SK-N-SH (cell line): ENCODE measurements around the gene PARP15. TPM values are rescaled to one million over a fixed set of nuclear protein-coding genes. Genes with fewer than 3 reads are reported as not detected.

ENCODE experiments used
- CTCF ChIA-PET: fragments of 300-600, 350-600 bp; formaldehyde crosslinking; extraction: SDS; loops from one replicate; lab custom pipeline; 2021; lab: Yijun Ruan, JAX
- POLR2A ChIA-PET: fragments of 350-600 bp; sonication (Branson Sonifier 250); formaldehyde crosslinking; extraction: SDS; loops from one replicate; lab custom pipeline; 2020; ENCODE audit warnings: antibody characterized with exemption, inconsistent platforms; lab: Yijun Ruan, JAX
- DNase-seq: peaks from one replicate; pipeline ENCODE4 v3.0.0; 2012
- H2AFZ ChIP-seq: fragments of 200-600 bp; sonication (generic); 2 replicates; pipeline ENCODE4 v1.8.1; 2016; ENCODE audit warnings: antibody characterized with exemption, mild to moderate bottlenecking, low read depth
- H3F3A ChIP-seq: fragments of 200-600 bp; sonication (generic); replicated peaks from 2 replicates; pipeline ENCODE3; 2016; ENCODE audit warnings: antibody characterized with exemption, mild to moderate bottlenecking; ENCODE audit not compliant: insufficient read depth
- H3K27ac ChIP-seq, 2 experiments: fragments of 200-500 bp in 1 of 2; fragments of 200-600 bp in 1 of 2; sonication (Bioruptor generic) in 1 of 2; sonication (generic), shearing (Covaris generic) in 1 of 2; 2 replicates each; pipeline versions ENCODE4 v1.5.1 to v1.6.1; 2014 to 2016; ENCODE audit warnings: low read depth in 2 of 2, inconsistent platforms in 1 of 2, low read length in 1 of 2, mild to moderate bottlenecking in 1 of 2, mixed read lengths in 1 of 2
- H3K27me3 ChIP-seq: fragments of 200-600 bp; sonication (generic), shearing (Covaris generic); 2 replicates; pipeline ENCODE4 v1.6.1; 2016; ENCODE audit warnings: mixed run types; ENCODE audit not compliant: insufficient read depth
- H3K36me3 ChIP-seq, 2 experiments: fragments of 200-500 bp in 1 of 2; fragments of 200-600 bp in 1 of 2; sonication (Bioruptor generic) in 1 of 2; sonication (generic) in 1 of 2; replicated peaks in 1 of 2; 2 replicates each; pipeline versions ENCODE3 to v1.5.1; 2014 to 2016; ENCODE audit warnings: low read length in 1 of 2, mild to moderate bottlenecking in 1 of 2; ENCODE audit not compliant: insufficient read depth in 2 of 2, control insufficient read depth in 1 of 2
- H3K4me1 ChIP-seq, 2 experiments: fragments of 200-500 bp in 1 of 2; fragments of 200-600 bp in 1 of 2; sonication (Bioruptor generic) in 1 of 2; sonication (generic), shearing (Covaris generic) in 1 of 2; 2 replicates each; pipeline versions ENCODE4 v1.5.1 to v1.6.1; 2014 to 2016; ENCODE audit warnings: low read depth in 1 of 2, low read length in 1 of 2, mixed run types in 1 of 2; ENCODE audit not compliant: insufficient read depth in 2 of 2, control insufficient read depth in 1 of 2
- H3K4me2 ChIP-seq: fragments of 200-600 bp; sonication (generic), shearing (Covaris generic); 2 replicates; pipeline ENCODE4 v1.6.1; 2017; ENCODE audit warnings: mixed run types
- H3K4me3 ChIP-seq, 2 experiments: fragments of 200-500 bp in 1 of 2; fragments of 200-600 bp in 1 of 2; sonication (Bioruptor generic) in 1 of 2; sonication (generic), shearing (Covaris generic) in 1 of 2; 2 replicates each; pipeline versions ENCODE4 v1.5.1 to v1.8.1; 2014 to 2016; ENCODE audit warnings: low read depth in 2 of 2, inconsistent platforms in 1 of 2, low read length in 1 of 2, mild to moderate bottlenecking in 1 of 2, mixed read lengths in 1 of 2, moderate library complexity in 1 of 2
- H3K79me2 ChIP-seq: fragments of 200-600 bp; sonication (generic); 2 replicates; pipeline ENCODE4 v1.8.1; 2017; ENCODE audit warnings: mild to moderate bottlenecking; ENCODE audit not compliant: insufficient read depth
- H3K9ac ChIP-seq: fragments of 200-600 bp; sonication (generic); 2 replicates; pipeline ENCODE4 v1.6.1; 2017; ENCODE audit warnings: mixed run types
- H3K9me2 ChIP-seq: fragments of 200-600 bp; sonication (generic); 2 replicates; pipeline ENCODE4 v1.6.1; 2017; ENCODE audit warnings: mixed run types
- H3K9me3 ChIP-seq: fragments of 200-600 bp; sonication (generic); 2 replicates; pipeline ENCODE4 v1.6.1; 2017; ENCODE audit warnings: mixed run types, mild to moderate bottlenecking, moderate library complexity
- H4K20me1 ChIP-seq: fragments of 200-600 bp; sonication (generic); 2 replicates; pipeline ENCODE4 v1.6.1; 2017; ENCODE audit warnings: mild to moderate bottlenecking, mixed run types; ENCODE audit not compliant: insufficient read depth
- ELF1 ChIP-seq: IDR thresholded peaks from 2 replicates; pipeline ENCODE4 v1.4.0; 2012
- EP300 ChIP-seq, 2 experiments: IDR thresholded peaks; 2 replicates each; pipeline versions ENCODE4 v1.4.0 to v1.6.1; 2012; ENCODE audit warnings: borderline replicate concordance in 1 of 2, low read depth in 1 of 2, low read length in 1 of 2
- FOSL2 ChIP-seq: IDR thresholded peaks from 2 replicates; pipeline ENCODE4 v1.4.0; 2012; ENCODE audit warnings: low read depth, mild to moderate bottlenecking, moderate library complexity, borderline replicate concordance
- MAX ChIP-seq: IDR thresholded peaks from 2 replicates; pipeline ENCODE4 v1.4.0; 2012; ENCODE audit warnings: low read depth
- MEF2A ChIP-seq: IDR thresholded peaks from 2 replicates; pipeline ENCODE4 v1.4.0; 2012; ENCODE audit warnings: low read depth, borderline replicate concordance
- NFIC ChIP-seq: IDR thresholded peaks from 2 replicates; pipeline ENCODE4 v1.4.0; 2012; ENCODE audit warnings: borderline replicate concordance
- PBX3 ChIP-seq: IDR thresholded peaks from 2 replicates; pipeline ENCODE4; 2012
- RAD21 ChIP-seq: IDR thresholded peaks from 2 replicates; pipeline ENCODE4 v1.6.1; 2012; ENCODE audit warnings: mild to moderate bottlenecking, low read length
- RFX5 ChIP-seq: IDR thresholded peaks from 2 replicates; pipeline ENCODE4 v1.6.1; 2012; ENCODE audit warnings: mild to moderate bottlenecking, improper control_type of control experiment, low read length
- RXRA ChIP-seq: IDR thresholded peaks from 2 replicates; pipeline ENCODE4 v1.4.0; 2012; ENCODE audit warnings: low read depth, mild to moderate bottlenecking, borderline replicate concordance
- SIN3A ChIP-seq: IDR thresholded peaks from 2 replicates; pipeline ENCODE4 v1.6.1; 2012; ENCODE audit warnings: low read depth, mild to moderate bottlenecking, low read length, moderate library complexity, borderline replicate concordance
- SMC3 ChIP-seq: IDR thresholded peaks from 2 replicates; pipeline ENCODE4 v1.6.1; 2012; ENCODE audit warnings: low read depth, low read length, improper control_type of control experiment
- TAF1 ChIP-seq: IDR thresholded peaks from 2 replicates; pipeline ENCODE4 v1.6.1; 2012; ENCODE audit warnings: low read depth, mild to moderate bottlenecking, low read length, moderate library complexity, borderline replicate concordance
- TCF12 ChIP-seq: IDR thresholded peaks from 2 replicates; pipeline ENCODE4 v1.4.0; 2012
- TEAD4 ChIP-seq: IDR thresholded peaks from 2 replicates; pipeline ENCODE4 v1.4.0; 2012; ENCODE audit warnings: mild to moderate bottlenecking, borderline replicate concordance; ENCODE audit not compliant: insufficient read depth
- USF1 ChIP-seq: IDR thresholded peaks from 2 replicates; pipeline ENCODE4 v1.4.0; 2012; ENCODE audit warnings: low read depth, borderline replicate concordance
- USF2 ChIP-seq: fragments of 150-350 bp; IDR thresholded peaks from 2 replicates; pipeline ENCODE4 v1.6.1; 2017; ENCODE audit warnings: antibody characterized with exemption, low read length, low read depth, borderline replicate concordance
- YY1 ChIP-seq: IDR thresholded peaks from 2 replicates; pipeline ENCODE4 v1.4.0; 2012; ENCODE audit warnings: low read depth, mild to moderate bottlenecking
- ZBTB33 ChIP-seq: IDR thresholded peaks from 2 replicates; pipeline ENCODE4 v1.4.0; 2012; ENCODE audit warnings: low read depth, borderline replicate concordance
- WGBS: methylation state at CpG from one replicate; pipeline ENCODE4 v1.1.6; 2017; ENCODE audit warnings: low lambda C conversion rate; 5-methylcytosine and 5-hydroxymethylcytosine counted together
- polyA plus RNA-seq, 3 experiments: library from polyadenylated mRNA; depleted of rRNA; stranded (reverse); fragments of >200 nt; gene quantifications; 2 replicates each; pipeline ENCODE4 v1.2.3, GENCODE V29; 2012

PARP15 gene
- polyA plus RNA-seq, 1 of the 3 experiments (the other 2 are of a cell fraction): not detected

- Histone ChIP-seq H3K9me3 (no peaks in the 10 kb centered on the region), H3K27me3 (no peaks in the 10 kb centered on the region), H3K79me2 (no peaks in the 10 kb centered on the region), H3K4me3 (no peak overlapping the region), H3K36me3 (peaks cover 10 to 26% of the 10 kb centered on the region in 2 experiments), H3K4me1 (no peaks in the 10 kb centered on the region), H3K9ac (no peak overlapping the region), H4K20me1 (no peaks in the 10 kb centered on the region), H3K9me2 (no peaks in the 10 kb centered on the region), H3K27ac (no peak overlapping the region), H2AFZ (no peak overlapping the region), H3K4me2 (no peak overlapping the region), H3F3A (no peaks in the 10 kb centered on the region)
- POLR2A ChIA-PET: no interaction called here
- no peak for TF ChIP-seq SMC3
- TF ChIP-seq ZBTB33: no peak
- no peak for TF ChIP-seq RAD21
- TF ChIP-seq TAF1: no peak
- TF ChIP-seq SIN3A: no peak
- TF ChIP-seq TCF12: no peak
- TF ChIP-seq MAX: no peak
- WGBS: 87% methylated on average over 3 of the region's 3 CpGs
- no peak for DNase-seq
- CTCF ChIA-PET: interaction anchor here (4.0 kb wide), 1 partner anchor 126 kb away, joined by 27 read pairs; the partner anchor contains the start of gene PARP14
Measured at GRCh38 chr3:122553171-122553570, 24.3 kb upstream of the PARP15 start.

GRCh38 chr3:122555275-122556071 lies 22.0 kb upstream of the PARP15 start:
- WGBS: 88% methylated on average over 6 of the region's 6 CpGs
- Histone ChIP-seq H3K79me2 (no peaks in the 10 kb centered on the region), H3K27ac (no peak overlapping the region), H3K27me3 (no peaks in the 10 kb centered on the region), H2AFZ (no peak overlapping the region), H4K20me1 (no peaks in the 10 kb centered on the region), H3K36me3 (peaks cover 6 to 34% of the 10 kb centered on the region in 2 experiments), H3K9me2 (no peaks in the 10 kb centered on the region), H3F3A (no peaks in the 10 kb centered on the region), H3K4me2 (no peak overlapping the region), H3K9me3 (no peaks in the 10 kb centered on the region), H3K9ac (no peak overlapping the region), H3K4me3 (no peak overlapping the region), H3K4me1 (no peaks in the 10 kb centered on the region)
- POLR2A ChIA-PET: interaction anchor here (1.1 kb wide), 1 partner anchor 9 kb away, joined by 3 read pairs; the partner anchor contains the start of genes DTX3L and PARP9
- no peak for TF ChIP-seq USF2
- TF ChIP-seq PBX3: no peak
- TF ChIP-seq SIN3A: no peak
- no peak for TF ChIP-seq NFIC
- no peak for TF ChIP-seq EP300 (IDR thresholded peaks at IDR 0.05; ENCODE audit: borderline replicate concordance in 1 of 2, low read depth in 1 of 2, low read length in 1 of 2)
- TF ChIP-seq USF1: no peak
- TF ChIP-seq ELF1: no peak
- TF ChIP-seq RAD21: no peak
- TF ChIP-seq TEAD4: no peak
- no peak for TF ChIP-seq MAX
- no peak for TF ChIP-seq RXRA
- TF ChIP-seq FOSL2: no peak
- no peak for TF ChIP-seq MEF2A
- TF ChIP-seq YY1: no peak
- TF ChIP-seq RFX5: no peak
- CTCF ChIA-PET: interaction anchor here (0.9 to 4.0 kb wide), 3 partner anchors 9 to 199 kb away, joined by 3 to 27 read pairs (median 4); partner anchors contain the start of genes DTX3L, PARP14 and PARP9
- DNase-seq: no peak
